Activated T-cell treated with anti-CD3 and anti-CD28 coated beads, Interleukin-2, amount 50 U/mL, for 1 hour (primary cell): ENCODE data around the gene ZBTB12.
"Not testable (repeated sequence)": the region's sequence is repeated elsewhere in the genome, so short reads cannot be mapped to it uniquely, and the experiment has no call there.

Experiments
- DNase-seq: peaks from one replicate; pipeline ENCODE4 v3.0.0-alpha.2; 2020

Gene ZBTB12

GRCh38 chr6:31874836-31875572 is 26.9 kb downstream of the ZBTB12 start:
- no peak for DNase-seq

GRCh38 chr6:31874084-31874670 is 27.7 kb downstream of the ZBTB12 start:
- no peak for DNase-seq

- no peak for DNase-seq
These were observed 30.7 kb downstream of the ZBTB12 start for GRCh38 chr6:31871046-31871659.

GRCh38 chr6:31870385-31870921 is 31.4 kb downstream of the ZBTB12 start:
- DNase-seq: no peak

- no peak for DNase-seq
These were observed 32.5 kb downstream of the ZBTB12 start for GRCh38 chr6:31869343-31869742.

GRCh38 chr6:31868658-31868971 is 33.3 kb downstream of the ZBTB12 start:
- not testable (repeated sequence) for DNase-seq

- DNase-seq: no peak
These were observed 36.4 kb downstream of the ZBTB12 start for GRCh38 chr6:31865205-31866118.

- no peak for DNase-seq
These were observed 37.1 kb downstream of the ZBTB12 start for GRCh38 chr6:31864818-31865204.

- not testable (repeated sequence) for DNase-seq
These were observed 37.7 kb downstream of the ZBTB12 start for GRCh38 chr6:31864123-31864562.

- DNase-seq: peak; percentile 96
These were observed 39.3 kb downstream of the ZBTB12 start, which contains the start of gene NEU1 for GRCh38 chr6:31862344-31863235. TSS of gene NEU1 (minus strand) at chr6:31862821. CDS start at chr6:31862776, 45 bp downstream.

GRCh38 chr6:31861919-31862343 is 40.0 kb downstream of the ZBTB12 start:
- no peak for DNase-seq

GRCh38 chr6:31861150-31861549 is 40.7 kb downstream of the ZBTB12 start:
- DNase-seq: no peak

- DNase-seq: no peak
These were observed 41.5 kb downstream of the ZBTB12 start for GRCh38 chr6:31860349-31860748.

- no peak for DNase-seq
These were observed 42.0 kb downstream of the ZBTB12 start for GRCh38 chr6:31859923-31860322.

- no peak for DNase-seq
These were observed 43.2 kb downstream of the ZBTB12 start for GRCh38 chr6:31858707-31859106.

- DNase-seq: not testable (repeated sequence)
These were observed 44.1 kb downstream of the ZBTB12 start for GRCh38 chr6:31857774-31858173.

- DNase-seq: not testable (repeated sequence)
These were observed 49.7 kb downstream of the ZBTB12 start for GRCh38 chr6:31851980-31852718.

GRCh38 chr6:31851485-31851832 is 50.4 kb downstream of the ZBTB12 start:
- DNase-seq: no peak

GRCh38 chr6:31850765-31851484 is 51.0 kb downstream of the ZBTB12 start:
- DNase-seq: no peak
